ENCODE data around the gene FGF19. TPM values are rescaled to one million over a fixed set of nuclear protein-coding genes. Genes with fewer than 3 reads are reported as not detected.

The FGF19 gene
- total and polyA plus RNA-seq, 2 donors (not counting 1 experiment from before 2014, with no cell fraction given) = not detected

GRCh38 chr11:69674267-69674885, 29.4 kb downstream of the FGF19 start:
- peaks cover 26% of the 10 kb centered on the region for H3K79me2 ChIP-seq (ENCODE audit: control insufficient read depth, insufficient read depth, low read length)
- Mint-ChIP-seq H3K4me3 (peak overlapping the region; percentile 94), H3K27ac (peak overlapping the region; percentile 95), H3K27me3 (peaks cover 6% of the 10 kb centered on the region), H3K4me1 (peaks cover 33% of the 10 kb centered on the region), H3K9me3 (ENCODE audit: insufficient read depth) (no peaks in the 10 kb centered on the region)
- DNase-seq (no peak), ATAC-seq (ENCODE audit: low read depth) (no peak)
- peaks cover 20 to 26% of the 10 kb centered on the region in 2 donors for H3K4me1 ChIP-seq (ENCODE audit: control insufficient read depth in 2 of 2, insufficient read depth in 2 of 2, low read length in 2 of 2)
- H3K27me3 ChIP-seq (replicated peaks in 1 of 4; ENCODE audit: control extremely low read depth in 1 of 4, control insufficient read depth in 3 of 4, insufficient read depth in 4 of 4, low read length in 3 of 4) = peaks cover 0 to 3% (median 0%) of the 10 kb centered on the region in 4 experiments
- 29% methylated on average over 12 of the region's 18 CpGs for WGBS (ENCODE audit: insufficient coverage)
- peak overlapping the region; percentile 80 for H3K9ac ChIP-seq (ENCODE audit: low read length)
- H4K20me1 ChIP-seq (ENCODE audit: control insufficient read depth, insufficient read depth, low read length, poor library complexity, severe bottlenecking) = peaks cover 29% of the 10 kb centered on the region
- no peaks in the 10 kb centered on the region for H3K9me3 ChIP-seq (ENCODE audit: control extremely low read depth in 1 of 3, control insufficient read depth in 2 of 3, insufficient read depth in 1 of 3, low read length in 2 of 3)
- ChIA-PET CTCF (interaction anchor here (0.8 to 3.3 kb wide), 4 partner anchors 11 to 573 kb away, joined by 4 to 16 read pairs (median 6); no protein-coding TSS in a partner anchor), POLR2A (interaction anchor here (1.6 kb wide), 1 partner anchor 31 kb away, joined by 7 read pairs; no protein-coding TSS in a partner anchor)
- intact Hi-C loops (cut with micrococcal nuclease) = loop anchor here (10.0 kb wide), 2 partner anchors 380 to 770 kb away; partner anchors contain the start of genes IGHMBP2, MRPL21 and MYEOV
- no peak for TF ChIP-seq EZH2 (IDR thresholded peaks at IDR 0.05; ENCODE audit: borderline replicate concordance, insufficient read depth, low read depth, low read length, poor library complexity, severe bottlenecking)
- no peak for TF ChIP-seq CTCF (IDR thresholded peaks at IDR 0.05)
- peak overlapping the region; percentile 86 for H2AFZ ChIP-seq (ENCODE audit: insufficient read depth, low read depth, low read length, poor library complexity, severe bottlenecking)
- H3K4me2 ChIP-seq (replicated peaks; ENCODE audit: low read depth, low read length, poor library complexity, severe bottlenecking) = peak overlapping the region; percentile 83
- H3K27ac ChIP-seq (ENCODE audit: low read length in 2 of 2) = peak overlapping the region; percentile 66 to 91
- H3K4me3 ChIP-seq (ENCODE audit: control extremely low read depth in 1 of 5, extremely low read depth in 1 of 5, insufficient read depth in 1 of 5, low read depth in 2 of 5, low read length in 4 of 5) = peak overlapping the region; percentile 71 to 92 (median 75)
- peaks cover 0 to 24% of the 10 kb centered on the region in 2 experiments for H3K36me3 ChIP-seq (replicated peaks in 1 of 2; ENCODE audit: control extremely low read depth in 1 of 2, control insufficient read depth in 1 of 2, extremely low read depth in 1 of 2, insufficient read depth in 2 of 2, low read length in 1 of 2)
